ENCODE measurements around the gene SLC9C1. TPM values are rescaled to one million over a fixed set of nuclear protein-coding genes. Genes with fewer than 3 reads are reported as not detected.

The SLC9C1 gene
- total RNA-seq, 1 experiment from 2014 or later, result 0.50 TPM

DNA sequence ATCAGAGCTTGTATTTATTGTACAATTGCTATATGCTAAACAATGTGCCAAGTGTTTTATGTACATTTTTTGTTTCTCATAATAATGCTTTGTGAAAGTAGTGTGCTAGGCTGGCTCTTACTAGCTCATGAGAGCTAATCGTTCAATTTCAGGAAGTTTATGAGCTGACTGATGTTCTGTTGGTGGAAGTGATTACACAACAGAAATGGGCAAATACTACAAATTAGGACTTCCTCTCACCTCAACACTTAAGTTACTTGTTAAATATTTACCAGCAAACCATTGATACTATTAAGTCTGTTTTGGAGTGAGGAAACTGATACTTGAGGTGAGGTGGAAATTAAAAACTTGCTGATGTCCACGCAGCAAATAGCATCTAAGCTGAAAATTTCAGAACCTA, 32.3 kb downstream of the SLC9C1 start:
- H3K27me3 Mint-ChIP-seq (ENCODE audit: low read depth), result no peaks in the 10 kb centered on the region; the same call in 1 of the 2 replicates

More for the DNA sequence above, 32.3 kb downstream of the SLC9C1 start:
- H4K8ac ChIP-seq (replicated peaks; ENCODE audit: insufficient read length, low read depth, low read length), result no peak overlapping the region
- Mint-ChIP-seq H3K36me3 (ENCODE audit: insufficient read depth in 1 of 3, low read depth in 3 of 3) (no peaks in the 10 kb centered on the region), H3K9me3 (no peaks in the 10 kb centered on the region; a peak in 1 of 5 replicates), H3K4me1 (no peaks in the 10 kb centered on the region; a peak in 1 of 4 replicates), H3K4me3 (no peak overlapping the region), H3K27ac (no peak overlapping the region)
- H2BK20ac ChIP-seq (ENCODE audit: low read depth, low read length, poor library complexity, severe bottlenecking), result no peak overlapping the region
- H2BK120ac ChIP-seq (ENCODE audit: low read depth, low read length, poor library complexity, severe bottlenecking), result no peak overlapping the region
- no peak overlapping the region for H2BK15ac ChIP-seq (ENCODE audit: low read depth, low read length)
- H3K4me2 ChIP-seq (ENCODE audit: insufficient read depth, insufficient read length, low read length), result no peak overlapping the region
- no peak overlapping the region for H3K4ac ChIP-seq (ENCODE audit: low read depth, low read length)
- H4K91ac ChIP-seq (ENCODE audit: insufficient read length, low read depth, low read length), result no peak overlapping the region
- H3K56ac ChIP-seq (ENCODE audit: insufficient read length, low read depth, low read length), result no peak overlapping the region
- no peak overlapping the region for H2BK5ac ChIP-seq (ENCODE audit: insufficient read length, low read length)
- H3K27ac ChIP-seq (ENCODE audit: insufficient read length, low read depth, low read length), result no peak overlapping the region
- no peak overlapping the region for H2AK5ac ChIP-seq (ENCODE audit: insufficient read length, low read length)
- no peaks in the 10 kb centered on the region for H3K79me1 ChIP-seq (ENCODE audit: insufficient read depth, low read depth, low read length, poor library complexity, severe bottlenecking)
- H3K9me3 ChIP-seq (ENCODE audit: control insufficient read depth, low read depth, low read length), result no peaks in the 10 kb centered on the region
- no peak overlapping the region for H3K18ac ChIP-seq (ENCODE audit: insufficient read length, low read depth, low read length)
- H3K14ac ChIP-seq (ENCODE audit: insufficient read depth, low read length), result no peak overlapping the region
- no peak overlapping the region for H4K5ac ChIP-seq (ENCODE audit: insufficient read length, low read depth, low read length)
- no peak overlapping the region for H2AFZ ChIP-seq (ENCODE audit: low read length)
- no peaks in the 10 kb centered on the region for H3K79me2 ChIP-seq (ENCODE audit: insufficient read depth, low read length)
- H3T11ph ChIP-seq (ENCODE audit: low read length), result no peak overlapping the region
- H3K27me3 ChIP-seq (ENCODE audit: insufficient read depth, low read length), result no peaks in the 10 kb centered on the region
- H3K23me2 ChIP-seq (ENCODE audit: insufficient read length, low read depth, low read length, poor library complexity, severe bottlenecking), result no peaks in the 10 kb centered on the region
- no peak overlapping the region for H2BK12ac ChIP-seq (ENCODE audit: insufficient read length, low read depth, low read length)
- no peak for DNase-seq
- H3K4me1 ChIP-seq (ENCODE audit: insufficient read depth, low read length), result no peaks in the 10 kb centered on the region
- no peak for TF ChIP-seq CTCF (conservative IDR thresholded peaks at IDR 0.05)
- no peak overlapping the region for H3K23ac ChIP-seq (ENCODE audit: insufficient read length, low read depth, low read length)
- H3K9ac ChIP-seq (ENCODE audit: extremely low read depth, insufficient read length, low read length), result no peak overlapping the region
- no CpG with 5 or more reads among the region's 2 CpGs for WGBS (ENCODE audit: extremely low coverage, insufficient read length, low lambda C conversion rate)
- no peaks in the 10 kb centered on the region for H4K20me1 ChIP-seq (ENCODE audit: control insufficient read depth, insufficient read depth, insufficient read length)
